HL-60 (cell line): ENCODE results near the gene TJP1.

Experiments used
- CTCF ChIP-seq: IDR thresholded peaks from one replicate; pipeline ENCODE4 v1.5.1; 2011; ENCODE audit warnings: low read length, control low read depth, inconsistent platforms; ENCODE audit not compliant: insufficient read depth
- GABPA ChIP-seq: IDR thresholded peaks from 2 replicates; pipeline ENCODE4 v1.6.1; 2012; ENCODE audit warnings: low read depth
- POLR2AphosphoS5 ChIP-seq: IDR thresholded peaks from 2 replicates; pipeline ENCODE4 v1.6.1; 2012; ENCODE audit warnings: low read depth

GRCh38 chr15:29756358-29757267, 65.7 kb downstream of the TJP1 start:
- TF ChIP-seq POLR2AphosphoS5 (no peak), CTCF (no peak), GABPA (no peak)
